ENCODE results near the gene EIF1AD. TPM values are rescaled to one million over a fixed set of nuclear protein-coding genes. Genes with fewer than 3 reads are reported as not detected.

Gene EIF1AD
- total RNA-seq, 1 experiment from 2014 or later = 64.6 TPM

- ChIA-PET CTCF (interaction anchor here (1.0 kb wide), 1 partner anchor 39 kb away, joined by 3 read pairs; no protein-coding TSS in a partner anchor), POLR2A (no interaction called here)
- no peaks in the 10 kb centered on the region for H3K9me3 ChIP-seq (ENCODE audit: control insufficient read depth, insufficient read depth, low read depth, low read length)
- H3K27ac ChIP-seq (ENCODE audit: low read length) = no peak overlapping the region
- H3K27me3 ChIP-seq (ENCODE audit: control insufficient read depth, insufficient read depth, low read length) = no peaks in the 10 kb centered on the region
- in situ Hi-C loops (cut with HindIII; ENCODE audit: low pct_unique_long_range_greater_than_20kb, low sequenced_read_pairs) (no loop called here), intact Hi-C loops (cut with micrococcal nuclease; ENCODE audit: unreplicated experiment) (no loop called here)
- no peak for ATAC-seq
- no peaks in the 10 kb centered on the region for H3K36me3 ChIP-seq (ENCODE audit: control insufficient read depth, insufficient read depth, low read length)
- H3K4me1 ChIP-seq (ENCODE audit: control insufficient read depth, insufficient read depth, low read length) = peaks cover 31% of the 10 kb centered on the region
- DNase-seq (ENCODE audit: low read depth, low spot score) = no peak
- no peak overlapping the region for H3K4me3 ChIP-seq (ENCODE audit: low read depth in 2 of 2, low read length in 2 of 2)
- BruUV-seq (replicated peaks) = no TSS peak
- TF ChIP-seq REST (IDR thresholded peaks at IDR 0.05; ENCODE audit: insufficient read depth in 1 of 2, low read depth in 2 of 2, low read length in 1 of 2) (no peak), POLR2AphosphoS5 (IDR thresholded peaks at IDR 0.05; ENCODE audit: low read depth, low read length) (no peak), SIN3A (IDR thresholded peaks at IDR 0.05; ENCODE audit: borderline replicate concordance, insufficient read depth, low read depth, low read length) (no peak), TCF7L2 (IDR thresholded peaks at IDR 0.05; ENCODE audit: low read depth, low read length) (no peak), CTCF (IDR thresholded peaks at IDR 0.05) (no peak)
Measured at GRCh38 chr11:66012371-66012945, 10.5 kb upstream of the EIF1AD start.

- H3K9me3 ChIP-seq (ENCODE audit: control insufficient read depth, insufficient read depth, low read depth, low read length) = no peaks in the 10 kb centered on the region
- ChIA-PET CTCF (interaction anchor here (0.6 kb wide), 1 partner anchor 285 kb away, joined by 7 read pairs; no protein-coding TSS in a partner anchor), POLR2A (no interaction called here)
- in situ Hi-C loops (cut with HindIII; ENCODE audit: low pct_unique_long_range_greater_than_20kb, low sequenced_read_pairs) = no loop called here
- DNase-seq (ENCODE audit: low read depth, low spot score) = no peak
- intact Hi-C loops (cut with micrococcal nuclease; ENCODE audit: unreplicated experiment) = no loop called here
- H3K36me3 ChIP-seq (ENCODE audit: control insufficient read depth, insufficient read depth, low read length) = no peaks in the 10 kb centered on the region
- no TSS peak for BruUV-seq (replicated peaks)
- H3K4me3 ChIP-seq (ENCODE audit: low read depth in 2 of 2, low read length in 2 of 2) = no peak within 1 kb of the TSS
- H3K27ac ChIP-seq (ENCODE audit: low read length) = no peak within 1 kb of the TSS
- no peaks in the 10 kb centered on the region for H3K27me3 ChIP-seq (ENCODE audit: control insufficient read depth, insufficient read depth, low read length)
- no peak for ATAC-seq
- TF ChIP-seq SIN3A (IDR thresholded peaks at IDR 0.05; ENCODE audit: borderline replicate concordance, insufficient read depth, low read depth, low read length) = no peak
- no peak for TF ChIP-seq REST (IDR thresholded peaks at IDR 0.05; ENCODE audit: insufficient read depth in 1 of 2, low read depth in 2 of 2, low read length in 1 of 2)
- no peak for TF ChIP-seq POLR2AphosphoS5 (IDR thresholded peaks at IDR 0.05; ENCODE audit: low read depth, low read length)
- TF ChIP-seq TCF7L2 (IDR thresholded peaks at IDR 0.05; ENCODE audit: low read depth, low read length) = no peak
- no peak for TF ChIP-seq CTCF (IDR thresholded peaks at IDR 0.05)
- peaks cover 37% of the 10 kb centered on the region for H3K4me1 ChIP-seq (ENCODE audit: control insufficient read depth, insufficient read depth, low read length)
Measured at GRCh38 chr11:66011785-66012303, 9.9 kb upstream of the EIF1AD start, which contains the start of gene CST6. TSS of gene CST6 (plus strand) at chr11:66012008. CDS start at chr11:66012045, 37 bp downstream.
